Measurements from ENCODE around the gene ACTG2.

The ACTG2 gene

GRCh38 chr2:73931531-73932500 is 39.0 kb downstream of the ACTG2 start:
- no peak overlapping the region for H2BK5ac ChIP-seq (ENCODE audit: low read depth, low read length, poor library complexity, severe bottlenecking)
- no peak overlapping the region for H2AFZ ChIP-seq (ENCODE audit: low read depth, low read length)
- H3K4me2 ChIP-seq (ENCODE audit: low read length, poor library complexity, severe bottlenecking), result no peak overlapping the region
- H3K18ac ChIP-seq (ENCODE audit: low read depth in 1 of 2, low read length in 2 of 2), result no peak overlapping the region
- H2BK12ac ChIP-seq (ENCODE audit: low read length in 2 of 2), result no peak overlapping the region
- no peaks in the 10 kb centered on the region for H3K9me3 ChIP-seq (ENCODE audit: control insufficient read depth, low read length)
- no peak overlapping the region for H3K23ac ChIP-seq (ENCODE audit: low read length in 2 of 2)
- H3K79me1 ChIP-seq (replicated peaks; ENCODE audit: low read length, poor library complexity, severe bottlenecking), result peaks cover 5% of the 10 kb centered on the region
- H4K8ac ChIP-seq (ENCODE audit: low read length), result no peak overlapping the region
- H3K4me3 ChIP-seq (ENCODE audit: insufficient read depth in 1 of 2, low read depth in 1 of 2, low read length in 2 of 2), result no peak overlapping the region
- H2BK15ac ChIP-seq (ENCODE audit: low read depth, poor library complexity, severe bottlenecking), result no peak overlapping the region
- no peak overlapping the region for H4K91ac ChIP-seq (ENCODE audit: low read length)
- H3K27ac ChIP-seq (ENCODE audit: low read length, poor library complexity, severe bottlenecking), result no peak overlapping the region
- H3K4me1 ChIP-seq (ENCODE audit: control insufficient read depth, insufficient read depth, low read depth, low read length), result peaks cover 9% of the 10 kb centered on the region
- no peak overlapping the region for H2AK5ac ChIP-seq (ENCODE audit: low read length, severe bottlenecking)
- 85% methylated on average over 7 of the region's 7 CpGs for WGBS
- peaks cover 7 to 32% of the 10 kb centered on the region in 2 experiments for H3K36me3 ChIP-seq (ENCODE audit: control insufficient read depth in 1 of 2, insufficient read depth in 2 of 2, low read depth in 1 of 2, low read length in 2 of 2)
- no peak overlapping the region for H3K9ac ChIP-seq (ENCODE audit: low read length)
- no peak overlapping the region for H2BK120ac ChIP-seq (ENCODE audit: low read depth, low read length)
- H3K14ac ChIP-seq (ENCODE audit: low read length in 2 of 2), result no peak overlapping the region
- H3K27me3 ChIP-seq (ENCODE audit: control insufficient read depth in 1 of 2, insufficient read depth in 1 of 2, low read length in 2 of 2), result no peaks in the 10 kb centered on the region
- no peak overlapping the region for H3K4ac ChIP-seq (ENCODE audit: low read depth in 1 of 2, low read length in 2 of 2)
- DNase-seq, result peak; percentile 61

GRCh38 chr2:73933194-73933593 is 40.4 kb downstream of the ACTG2 start:
- Histone ChIP-seq H3K79me1 (replicated peaks; ENCODE audit: low read length, poor library complexity, severe bottlenecking) (peaks cover 5% of the 10 kb centered on the region), H3K4me3 (ENCODE audit: insufficient read depth in 1 of 2, low read depth in 1 of 2, low read length in 2 of 2) (no peak overlapping the region), H2BK120ac (ENCODE audit: low read depth, low read length) (no peak overlapping the region), H3K9ac (ENCODE audit: low read length) (no peak overlapping the region), H4K8ac (ENCODE audit: low read length) (no peak overlapping the region), H2BK15ac (ENCODE audit: low read depth, poor library complexity, severe bottlenecking) (no peak overlapping the region), H3K36me3 (ENCODE audit: control insufficient read depth in 1 of 2, insufficient read depth in 2 of 2, low read depth in 1 of 2, low read length in 2 of 2) (peaks cover 11 to 44% of the 10 kb centered on the region in 2 experiments), H3K4me2 (ENCODE audit: low read length, poor library complexity, severe bottlenecking) (no peak overlapping the region), H3K23ac (ENCODE audit: low read length in 2 of 2) (no peak overlapping the region), H3K14ac (ENCODE audit: low read length in 2 of 2) (no peak overlapping the region), H3K9me3 (ENCODE audit: control insufficient read depth, low read length) (no peaks in the 10 kb centered on the region), H2BK12ac (ENCODE audit: low read length in 2 of 2) (no peak overlapping the region), H3K18ac (ENCODE audit: low read depth in 1 of 2, low read length in 2 of 2) (no peak overlapping the region), H2BK5ac (ENCODE audit: low read depth, low read length, poor library complexity, severe bottlenecking) (no peak overlapping the region), H3K27me3 (ENCODE audit: control insufficient read depth in 1 of 2, insufficient read depth in 1 of 2, low read length in 2 of 2) (no peaks in the 10 kb centered on the region), H3K4me1 (ENCODE audit: control insufficient read depth, insufficient read depth, low read depth, low read length) (peaks cover 9% of the 10 kb centered on the region), H3K4ac (ENCODE audit: low read depth in 1 of 2, low read length in 2 of 2) (no peak overlapping the region), H2AK5ac (ENCODE audit: low read length, severe bottlenecking) (no peak overlapping the region), H2AFZ (ENCODE audit: low read depth, low read length) (no peak overlapping the region), H4K91ac (ENCODE audit: low read length) (no peak overlapping the region), H3K27ac (ENCODE audit: low read length, poor library complexity, severe bottlenecking) (no peak overlapping the region)
- WGBS, result 96% methylated on average over 3 of the region's 3 CpGs
- no peak for DNase-seq

- no peak for DNase-seq
- Histone ChIP-seq H3K18ac (ENCODE audit: low read depth in 1 of 2, low read length in 2 of 2) (no peak overlapping the region), H2BK12ac (ENCODE audit: low read length in 2 of 2) (no peak overlapping the region), H3K23ac (ENCODE audit: low read length in 2 of 2) (no peak overlapping the region), H3K9me3 (ENCODE audit: control insufficient read depth, low read length) (no peaks in the 10 kb centered on the region), H3K9ac (ENCODE audit: low read length) (no peak overlapping the region), H4K8ac (ENCODE audit: low read length) (no peak overlapping the region), H3K14ac (ENCODE audit: low read length in 2 of 2) (no peak overlapping the region), H2AK5ac (ENCODE audit: low read length, severe bottlenecking) (no peak overlapping the region), H3K27ac (ENCODE audit: low read length, poor library complexity, severe bottlenecking) (no peak overlapping the region), H2AFZ (ENCODE audit: low read depth, low read length) (no peak overlapping the region), H2BK120ac (ENCODE audit: low read depth, low read length) (no peak overlapping the region), H2BK5ac (ENCODE audit: low read depth, low read length, poor library complexity, severe bottlenecking) (no peak overlapping the region), H3K4me3 (ENCODE audit: insufficient read depth in 1 of 2, low read depth in 1 of 2, low read length in 2 of 2) (no peak overlapping the region), H2BK15ac (ENCODE audit: low read depth, poor library complexity, severe bottlenecking) (no peak overlapping the region), H3K4me2 (ENCODE audit: low read length, poor library complexity, severe bottlenecking) (no peak overlapping the region), H4K91ac (ENCODE audit: low read length) (no peak overlapping the region), H3K4me1 (ENCODE audit: control insufficient read depth, insufficient read depth, low read depth, low read length) (peaks cover 9% of the 10 kb centered on the region), H3K79me1 (replicated peaks; ENCODE audit: low read length, poor library complexity, severe bottlenecking) (peaks cover 3% of the 10 kb centered on the region), H3K27me3 (ENCODE audit: control insufficient read depth in 1 of 2, insufficient read depth in 1 of 2, low read length in 2 of 2) (no peaks in the 10 kb centered on the region), H3K4ac (ENCODE audit: low read depth in 1 of 2, low read length in 2 of 2) (no peak overlapping the region), H3K36me3 (ENCODE audit: control insufficient read depth in 1 of 2, insufficient read depth in 2 of 2, low read depth in 1 of 2, low read length in 2 of 2) (peaks cover 11 to 43% of the 10 kb centered on the region in 2 experiments)
Measured at GRCh38 chr2:73935641-73936040, 42.8 kb downstream of the ACTG2 start.

- Histone ChIP-seq H3K79me1 (replicated peaks; ENCODE audit: low read length, poor library complexity, severe bottlenecking) (peaks cover 6% of the 10 kb centered on the region), H2BK5ac (ENCODE audit: low read depth, low read length, poor library complexity, severe bottlenecking) (no peak overlapping the region), H3K4me3 (ENCODE audit: insufficient read depth in 1 of 2, low read depth in 1 of 2, low read length in 2 of 2) (no peak overlapping the region), H4K8ac (ENCODE audit: low read length) (no peak overlapping the region), H3K36me3 (ENCODE audit: control insufficient read depth in 1 of 2, insufficient read depth in 2 of 2, low read depth in 1 of 2, low read length in 2 of 2) (peaks cover 8 to 50% of the 10 kb centered on the region in 2 experiments), H3K23ac (ENCODE audit: low read length in 2 of 2) (no peak overlapping the region), H2BK15ac (ENCODE audit: low read depth, poor library complexity, severe bottlenecking) (no peak overlapping the region), H2AFZ (ENCODE audit: low read depth, low read length) (no peak overlapping the region), H3K27ac (ENCODE audit: low read length, poor library complexity, severe bottlenecking) (no peak overlapping the region), H3K14ac (ENCODE audit: low read length in 2 of 2) (no peak overlapping the region), H2AK5ac (ENCODE audit: low read length, severe bottlenecking) (no peak overlapping the region), H3K27me3 (ENCODE audit: control insufficient read depth in 1 of 2, insufficient read depth in 1 of 2, low read length in 2 of 2) (no peaks in the 10 kb centered on the region), H4K91ac (ENCODE audit: low read length) (no peak overlapping the region), H3K4me2 (ENCODE audit: low read length, poor library complexity, severe bottlenecking) (no peak overlapping the region), H3K4ac (ENCODE audit: low read depth in 1 of 2, low read length in 2 of 2) (no peak overlapping the region), H3K18ac (ENCODE audit: low read depth in 1 of 2, low read length in 2 of 2) (no peak overlapping the region), H3K9me3 (ENCODE audit: control insufficient read depth, low read length) (no peaks in the 10 kb centered on the region), H3K9ac (ENCODE audit: low read length) (no peak overlapping the region), H3K4me1 (ENCODE audit: control insufficient read depth, insufficient read depth, low read depth, low read length) (peaks cover 7% of the 10 kb centered on the region), H2BK120ac (ENCODE audit: low read depth, low read length) (no peak overlapping the region), H2BK12ac (ENCODE audit: low read length in 2 of 2) (no peak overlapping the region)
- WGBS, result 99% methylated on average over 2 of the region's 4 CpGs
- no peak for DNase-seq
Measured at GRCh38 chr2:73937103-73937885, 44.5 kb downstream of the ACTG2 start.
